Measurements from ENCODE around the gene SNX4.

DNA sequence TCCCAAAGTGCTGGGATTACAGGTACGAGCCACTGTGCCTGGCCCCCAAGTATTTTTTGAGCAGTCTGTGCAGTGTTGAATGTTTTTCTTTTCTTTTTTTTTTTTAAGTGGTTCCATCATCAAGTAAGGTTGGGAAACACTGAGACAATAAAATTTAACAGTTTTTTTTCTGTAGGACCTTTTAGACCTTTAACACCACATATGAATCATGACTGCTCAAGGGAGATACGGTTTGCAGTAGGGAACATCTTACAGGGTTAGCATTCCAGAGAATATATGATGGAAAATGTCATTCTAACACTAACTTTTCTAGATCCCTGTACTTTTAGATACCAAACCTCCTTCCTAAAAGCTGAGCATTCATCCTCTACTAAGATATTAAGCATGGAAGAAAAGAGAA, 41.7 kb downstream of the SNX4 start:
- TF ChIP-seq, protein P1, sequence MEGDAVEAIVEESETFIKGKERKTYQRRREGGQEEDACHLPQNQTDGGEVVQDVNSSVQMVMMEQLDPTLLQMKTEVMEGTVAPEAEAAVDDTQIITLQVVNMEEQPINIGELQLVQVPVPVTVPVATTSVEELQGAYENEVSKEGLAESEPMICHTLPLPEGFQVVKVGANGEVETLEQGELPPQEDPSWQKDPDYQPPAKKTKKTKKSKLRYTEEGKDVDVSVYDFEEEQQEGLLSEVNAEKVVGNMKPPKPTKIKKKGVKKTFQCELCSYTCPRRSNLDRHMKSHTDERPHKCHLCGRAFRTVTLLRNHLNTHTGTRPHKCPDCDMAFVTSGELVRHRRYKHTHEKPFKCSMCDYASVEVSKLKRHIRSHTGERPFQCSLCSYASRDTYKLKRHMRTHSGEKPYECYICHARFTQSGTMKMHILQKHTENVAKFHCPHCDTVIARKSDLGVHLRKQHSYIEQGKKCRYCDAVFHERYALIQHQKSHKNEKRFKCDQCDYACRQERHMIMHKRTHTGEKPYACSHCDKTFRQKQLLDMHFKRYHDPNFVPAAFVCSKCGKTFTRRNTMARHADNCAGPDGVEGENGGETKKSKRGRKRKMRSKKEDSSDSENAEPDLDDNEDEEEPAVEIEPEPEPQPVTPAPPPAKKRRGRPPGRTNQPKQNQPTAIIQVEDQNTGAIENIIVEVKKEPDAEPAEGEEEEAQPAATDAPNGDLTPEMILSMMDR (conservative IDR thresholded peaks at IDR 0.05; ENCODE audit: low read depth, low read length) = no peak
- TF ChIP-seq EZH2phosphoT487 (IDR thresholded peaks at IDR 0.05; ENCODE audit: borderline replicate concordance, low read length) = no peak
